GM18507 (cell line): ENCODE measurements around the gene INO80C.
"Not testable (repeated sequence)": the region's sequence is repeated elsewhere in the genome, so short reads cannot be mapped to it uniquely, and the experiment has no call there.

Experiments
- DNase-seq: peaks from one replicate; pipeline ENCODE4 v3.0.0; 2011; ENCODE audit warnings: low read depth; ENCODE audit not compliant: insufficient read length; ENCODE audit errors: extremely low spot score
- FAIRE-seq: peaks from 2 replicates; lab custom pipeline; 2011; peaks lifted over from hg19 to GRCh38; lab: Jason Lieb, UNC

INO80C gene

DNA sequence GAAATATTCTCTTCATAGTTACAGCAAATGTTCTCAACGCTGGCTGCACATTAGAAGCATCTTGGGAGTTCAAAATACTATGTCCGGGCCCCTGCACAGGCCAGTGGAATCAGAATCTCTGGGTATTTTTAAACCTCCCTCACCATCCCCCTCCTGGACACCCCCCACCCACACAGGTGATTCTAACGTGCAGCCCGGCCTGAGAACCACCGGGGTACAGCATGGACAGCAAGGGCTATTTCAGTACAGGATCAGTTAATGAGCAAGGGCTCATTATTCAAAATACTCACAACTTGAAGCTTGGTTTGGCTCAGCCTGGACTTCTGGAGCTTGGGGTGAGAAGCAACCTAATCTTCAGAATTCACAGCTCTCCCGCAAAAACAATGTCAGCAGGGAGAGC, 31.4 kb downstream of the INO80C start:
- FAIRE-seq: no peak
- DNase-seq: no peak

DNA sequence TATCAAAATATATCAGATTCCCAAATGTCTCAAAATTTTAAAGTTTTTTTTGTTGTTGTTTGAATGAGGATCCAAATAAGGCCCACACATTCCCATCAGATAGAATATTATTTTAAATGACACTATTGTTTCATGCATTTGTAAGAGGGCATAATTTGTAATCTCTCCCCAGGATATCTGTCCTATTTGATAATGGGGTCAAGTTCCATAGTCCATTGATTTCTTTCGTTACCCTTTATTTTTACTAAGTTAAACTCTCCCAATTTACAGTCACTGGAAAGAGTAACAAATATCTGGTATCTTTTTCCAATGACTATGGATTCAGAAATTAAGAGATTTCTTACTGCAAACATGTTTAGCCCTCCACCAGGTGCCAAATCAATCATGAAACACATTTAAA, 32.4 kb downstream of the INO80C start:
- DNase-seq (no peak), FAIRE-seq (no peak)

DNA sequence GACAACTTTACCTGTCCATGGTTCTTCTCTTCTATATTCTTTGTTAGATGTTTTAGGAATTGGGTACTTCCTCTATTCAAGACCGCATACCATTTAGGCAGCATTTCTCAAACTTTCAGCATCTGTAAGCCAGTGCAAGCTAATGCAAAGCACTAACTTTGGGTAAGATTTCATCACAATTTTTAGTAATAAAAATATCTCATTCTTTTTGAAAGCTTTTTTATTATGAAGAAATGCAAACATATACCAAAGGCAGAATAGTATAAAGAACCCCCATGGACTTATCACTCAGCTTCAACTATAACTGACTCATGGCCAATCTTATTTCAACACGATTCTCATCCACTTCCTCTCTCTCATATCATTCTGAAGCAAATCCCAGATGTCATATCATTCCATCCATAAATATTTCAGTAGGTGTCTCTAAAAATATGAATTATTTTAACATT, 32.9 kb downstream of the INO80C start:
- no peak for DNase-seq
- FAIRE-seq: no peak

DNA sequence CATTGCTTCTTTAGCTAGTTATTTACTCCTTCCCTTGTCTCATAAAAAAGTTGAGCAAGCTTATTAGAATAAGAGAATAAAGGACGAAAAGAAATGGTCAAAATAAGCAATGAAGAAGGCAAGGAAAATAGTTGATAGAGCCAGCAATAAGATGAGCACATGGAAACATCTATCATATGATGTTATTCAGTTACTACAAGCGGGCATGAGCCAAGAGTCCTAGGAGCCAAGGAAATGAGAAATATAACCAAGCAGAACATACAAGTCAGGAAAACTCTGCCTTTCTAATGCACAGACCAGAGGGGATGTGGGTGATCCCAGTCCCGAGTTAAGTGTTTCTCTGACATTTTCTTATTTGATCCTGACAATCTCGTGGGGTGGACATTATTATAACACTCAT, 33.9 kb downstream of the INO80C start:
- DNase-seq: no peak
- FAIRE-seq: no peak

DNA sequence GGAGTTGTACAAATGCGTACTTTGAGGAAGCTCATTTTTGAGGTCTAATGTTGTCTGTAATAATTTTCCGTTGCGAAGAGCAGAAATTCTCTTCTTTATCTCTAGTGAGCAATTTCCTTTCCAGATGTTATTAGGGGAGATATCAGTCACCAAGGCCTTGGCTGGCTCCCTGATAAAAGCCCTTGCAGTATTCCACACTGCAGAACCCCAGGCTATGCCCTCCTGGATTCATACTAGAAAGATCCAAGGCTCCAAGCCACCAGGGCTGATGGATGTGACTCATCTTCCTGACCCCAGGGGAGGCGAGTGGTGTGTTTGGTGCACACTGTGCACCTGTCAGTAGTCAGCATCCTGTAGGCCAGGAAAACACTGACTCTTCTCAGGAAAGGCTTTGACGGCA, 34.7 kb downstream of the INO80C start:
- DNase-seq: no peak
- no peak for FAIRE-seq

DNA sequence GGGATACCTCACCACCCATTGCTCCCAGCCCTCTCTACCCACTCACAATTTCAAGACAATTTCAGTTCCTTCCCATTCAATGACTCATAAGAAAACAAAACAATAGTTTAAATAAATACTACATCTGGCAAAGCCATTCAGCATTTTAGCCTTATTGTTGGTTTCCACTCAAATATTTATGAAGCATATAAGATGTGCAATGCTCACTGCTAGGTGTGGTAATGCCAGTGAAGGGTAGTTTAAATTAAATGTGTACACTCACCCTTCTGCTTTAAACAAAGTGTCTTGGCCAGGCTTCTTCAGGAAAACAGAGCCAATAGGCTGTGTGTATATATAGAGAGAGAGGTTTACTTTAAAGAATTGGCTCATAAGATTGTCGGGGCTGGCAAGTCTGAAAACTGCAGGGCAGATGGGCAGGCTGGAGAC, 37.0 kb downstream of the INO80C start:
- DNase-seq (no peak), FAIRE-seq (no peak)

DNA sequence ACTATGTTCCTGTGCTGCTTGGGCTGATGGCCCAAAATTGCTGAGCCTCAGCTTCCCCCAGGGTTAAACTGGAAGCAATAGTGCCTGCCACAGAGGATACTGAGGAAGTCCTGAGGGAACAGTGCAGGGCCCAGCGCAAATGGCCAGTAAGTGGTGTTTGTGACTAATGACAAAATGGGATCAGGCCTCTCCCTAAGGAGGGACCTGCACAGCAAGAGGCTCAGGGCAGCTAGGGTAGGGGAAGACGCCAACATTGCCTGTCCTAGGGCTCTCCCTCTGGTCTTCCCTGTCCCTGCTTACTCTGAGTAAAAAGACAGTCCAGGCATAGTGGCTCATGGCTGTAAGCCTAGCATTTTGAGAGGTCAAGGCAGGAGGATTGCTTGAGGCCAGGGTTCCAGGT, 37.8 kb downstream of the INO80C start:
- FAIRE-seq (no peak), DNase-seq (no peak)

DNA sequence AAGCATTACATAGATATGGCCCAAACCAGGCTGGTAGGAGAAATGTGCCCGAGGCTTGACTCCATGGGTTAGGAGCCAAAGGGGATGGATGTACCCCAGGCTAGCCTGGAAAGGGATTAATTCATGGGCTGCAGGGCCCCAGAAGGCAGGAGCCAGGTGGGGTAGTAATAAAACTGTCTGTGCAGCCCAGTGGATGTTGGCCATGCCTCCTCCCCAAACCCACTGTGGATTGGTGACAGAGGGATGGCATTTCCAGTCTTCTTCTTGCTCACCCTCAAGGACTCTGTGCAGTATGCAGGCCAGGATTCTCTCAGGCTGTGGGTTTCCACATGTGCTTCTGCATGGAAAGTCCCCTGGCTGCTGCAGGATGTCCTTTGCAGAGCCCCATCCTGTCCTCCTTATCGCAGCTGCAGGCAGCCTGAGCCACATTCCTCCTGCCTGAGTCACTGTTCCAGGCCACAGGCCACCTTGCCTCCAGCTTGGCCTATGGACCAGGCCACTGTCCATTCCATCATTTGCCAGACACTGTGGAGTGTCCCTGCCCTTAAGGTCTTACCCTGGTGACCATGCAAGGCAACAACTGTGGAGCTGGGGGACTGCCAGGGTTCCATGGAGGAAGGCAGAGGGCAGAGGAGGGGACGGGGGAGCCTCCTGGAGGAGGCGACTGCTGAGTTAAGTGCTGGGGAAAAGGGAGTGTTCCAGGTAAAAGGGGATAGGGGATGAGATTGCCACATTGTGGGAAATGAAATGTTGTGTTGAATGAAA, 38.9 kb downstream of the INO80C start:
- no peak for FAIRE-seq
- DNase-seq: no peak

DNA sequence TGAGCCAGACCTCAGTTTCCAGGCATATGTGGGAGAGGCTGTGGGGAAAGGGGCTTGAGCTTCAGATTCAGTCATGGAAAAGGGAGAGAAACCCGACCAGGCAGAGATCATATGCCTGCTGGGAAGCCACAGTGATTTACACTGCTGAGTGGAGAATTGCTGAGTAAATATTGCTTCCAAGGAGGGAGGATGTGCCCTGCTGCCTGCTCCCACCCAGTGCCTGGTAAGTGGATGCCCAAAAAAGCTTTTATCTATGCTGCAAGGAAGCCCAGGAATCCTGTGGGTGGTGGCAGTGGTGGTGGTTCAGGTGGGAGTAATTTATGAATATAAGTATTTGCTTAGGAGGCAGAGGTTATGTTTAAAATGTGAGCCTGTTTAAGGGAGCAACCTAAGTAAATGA, 39.5 kb downstream of the INO80C start:
- FAIRE-seq: no peak

DNA sequence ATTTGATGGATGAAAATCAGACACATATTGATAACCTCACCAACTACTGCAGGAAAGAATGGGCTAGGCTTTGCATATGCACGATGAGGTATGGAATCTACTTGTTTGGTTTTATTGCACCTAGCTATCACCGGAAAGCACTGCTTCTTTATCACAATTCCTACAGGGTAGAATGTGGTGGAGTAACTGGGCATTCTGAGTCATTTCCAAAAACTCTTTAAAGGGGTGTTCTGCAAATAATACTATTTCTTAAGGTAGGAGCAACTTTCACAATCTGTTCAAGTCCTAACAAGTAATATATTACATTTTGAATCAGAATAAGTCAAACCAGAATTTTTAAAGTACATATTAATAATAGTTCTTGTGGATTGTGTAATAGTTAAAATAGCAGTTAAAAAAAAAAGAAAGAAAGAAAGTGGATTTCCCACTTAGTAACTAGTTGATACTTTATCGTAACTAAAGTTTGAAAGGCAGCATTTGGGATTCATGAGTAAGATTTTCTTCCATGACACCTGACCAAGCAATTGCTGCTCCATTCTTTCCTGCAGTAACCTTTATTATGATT, 40.5 kb downstream of the INO80C start:
- DNase-seq: no peak
- no peak for FAIRE-seq

More for the DNA sequence above, 39.5 kb downstream of the INO80C start:
- DNase-seq: no peak

DNA sequence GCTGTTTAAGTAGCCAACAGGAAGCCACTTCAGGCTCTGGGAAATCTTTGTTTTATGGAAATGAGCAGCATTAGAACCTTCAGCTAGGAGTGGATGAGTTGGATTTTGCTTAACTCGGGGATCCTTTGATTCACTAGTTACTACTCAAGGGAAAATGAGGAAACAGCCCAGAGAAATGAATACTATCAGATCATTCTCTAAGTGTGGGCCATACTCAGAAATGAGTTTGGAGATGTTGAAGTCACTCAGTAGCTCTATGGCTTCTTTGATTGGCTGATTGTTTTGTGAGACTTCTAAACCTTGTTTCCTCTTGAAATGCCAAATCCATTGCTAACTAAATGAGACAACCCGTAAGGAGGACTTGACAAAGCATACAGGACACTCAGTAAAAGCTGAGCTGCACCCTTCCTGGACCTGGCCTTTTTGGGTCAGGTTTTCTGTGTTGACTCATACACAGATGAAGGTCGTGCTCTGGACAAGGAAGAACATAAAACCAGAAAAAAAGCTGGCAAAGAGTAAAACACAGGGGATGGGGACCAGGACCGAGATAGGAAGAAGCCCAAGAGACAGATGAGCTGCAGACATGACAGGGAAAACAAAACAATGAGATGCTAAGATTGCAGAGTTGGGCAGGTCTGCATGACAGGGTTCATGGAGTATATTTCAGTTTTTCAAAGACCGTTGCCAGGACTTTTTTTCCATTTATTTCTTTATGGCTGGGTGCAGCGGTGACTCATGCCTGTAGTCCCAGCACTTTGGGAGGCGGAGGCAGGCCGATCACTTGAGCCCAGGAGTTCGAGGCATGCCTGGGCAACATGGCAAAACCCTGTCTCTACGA, 41.6 kb downstream of the INO80C start:
- DNase-seq (no peak), FAIRE-seq (no peak)

DNA sequence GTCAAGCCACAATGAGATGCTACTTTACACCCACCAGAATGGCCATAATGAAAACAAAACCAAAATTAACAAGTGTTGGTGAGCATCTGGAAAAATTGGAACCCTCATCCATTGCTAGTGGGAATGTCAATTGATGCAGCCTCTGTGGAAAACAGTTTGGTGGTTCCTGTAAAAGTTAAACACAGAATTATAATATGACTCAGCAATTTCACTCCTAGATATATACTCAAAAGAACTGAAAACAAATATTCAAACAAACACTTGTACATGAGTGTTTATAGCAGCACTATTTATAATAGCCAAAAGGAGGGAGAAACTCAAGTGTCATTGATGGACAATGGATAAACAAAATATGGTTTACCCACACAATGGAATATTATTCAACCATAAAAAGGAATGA, 43.0 kb downstream of the INO80C start:
- FAIRE-seq: peak; percentile 56
- DNase-seq: no peak

DNA sequence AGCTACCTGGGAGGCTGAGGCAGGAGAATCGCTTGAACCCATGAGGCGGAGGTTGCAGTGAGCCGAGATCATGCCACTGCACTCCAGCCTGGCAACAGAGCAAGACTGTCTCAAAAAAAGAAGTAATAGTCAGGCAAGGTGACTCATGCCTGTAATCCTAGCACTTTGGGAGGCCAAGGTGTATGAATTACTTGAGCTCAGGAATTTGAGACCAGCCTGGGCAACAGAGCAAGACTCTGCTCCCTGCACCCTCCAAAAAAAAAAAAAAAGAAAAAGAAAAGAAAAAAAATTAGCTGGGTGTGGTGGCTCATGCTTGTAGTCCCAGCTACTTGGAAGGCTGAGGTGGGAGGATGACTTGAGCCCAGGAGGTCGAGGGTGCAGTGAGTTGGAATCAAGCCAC, 44.7 kb downstream of the INO80C start:
- DNase-seq, FAIRE-seq: not testable (repeated sequence)

DNA sequence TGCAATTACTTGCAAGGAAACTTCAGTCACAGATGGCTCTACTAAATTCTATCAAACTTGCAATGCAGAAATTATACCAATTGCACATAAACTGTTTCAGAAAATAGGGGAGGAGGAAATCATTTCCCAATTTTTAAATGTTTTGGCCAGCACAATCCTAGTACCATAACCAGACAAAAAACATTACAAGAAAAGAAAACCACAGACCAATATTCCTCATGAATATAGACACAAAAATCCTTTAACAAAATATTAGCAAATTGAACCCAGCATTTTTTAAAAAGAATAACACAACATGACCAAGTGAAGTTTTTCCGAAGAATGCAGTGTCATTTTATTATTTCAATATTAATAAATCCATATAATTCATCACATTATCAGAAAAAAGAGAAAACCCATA, 45.8 kb downstream of the INO80C start:
- DNase-seq: no peak
- FAIRE-seq: no peak

DNA sequence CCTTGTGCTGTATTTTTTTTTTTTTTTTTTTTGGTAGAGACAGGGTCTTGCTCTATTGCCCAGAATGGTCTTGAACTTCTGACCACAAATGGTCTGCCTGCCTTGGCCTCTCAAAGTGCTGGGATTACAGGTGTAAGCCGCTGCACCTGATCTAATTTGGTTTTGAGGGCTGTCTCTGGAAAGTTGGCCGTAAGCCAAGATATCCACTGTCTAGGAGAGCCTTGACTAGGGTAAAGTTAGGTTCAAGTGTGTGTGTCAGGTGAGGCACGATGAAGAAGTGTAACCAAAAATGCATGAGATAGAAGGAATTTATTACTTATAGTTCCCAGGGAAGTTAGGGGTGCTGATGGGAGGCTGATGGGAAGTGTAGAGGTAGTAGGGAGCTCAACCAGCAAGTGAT, 46.7 kb downstream of the INO80C start:
- DNase-seq: no peak
- no peak for FAIRE-seq

DNA sequence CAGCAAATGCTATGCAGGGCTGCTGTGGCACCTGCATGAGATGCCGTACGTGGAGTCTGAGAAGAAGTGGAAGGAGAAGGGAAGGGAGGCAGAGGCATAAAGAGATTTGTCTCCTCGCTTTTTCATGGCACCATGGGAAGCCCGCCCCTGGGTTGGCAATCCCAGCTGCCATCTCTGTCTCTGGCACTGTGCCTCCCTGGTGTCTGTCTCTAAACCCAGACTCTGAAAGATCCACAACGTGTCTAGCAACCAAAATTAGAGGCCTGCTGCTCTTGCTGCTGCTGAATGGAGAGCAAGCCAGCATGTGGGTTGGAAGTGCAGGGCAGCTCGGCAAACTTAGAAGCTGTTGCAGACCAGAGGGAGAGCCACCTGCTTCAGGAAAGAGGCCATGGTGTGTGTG, 53.1 kb downstream of the INO80C start:
- DNase-seq (no peak), FAIRE-seq (no peak)

DNA sequence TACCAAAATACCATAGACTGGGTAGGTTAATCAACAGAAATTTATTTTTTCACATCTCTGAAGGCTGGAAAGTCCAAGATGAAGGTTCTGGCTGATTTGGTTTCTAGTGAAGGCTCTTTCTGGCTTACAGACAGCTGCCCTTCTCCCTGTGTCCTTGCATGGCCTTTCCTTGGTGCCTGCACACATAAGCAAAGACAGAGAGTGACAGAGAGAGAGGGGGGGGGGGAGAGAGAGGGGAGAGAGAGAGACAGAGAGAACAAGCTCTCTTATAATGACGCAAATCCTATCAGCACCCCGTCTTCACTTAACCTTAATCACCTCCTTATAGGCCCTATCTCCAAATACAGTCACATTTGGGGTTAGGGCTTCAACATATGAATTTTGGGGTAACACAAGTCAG, 53.9 kb downstream of the INO80C start:
- no peak for DNase-seq
- no peak for FAIRE-seq

DNA sequence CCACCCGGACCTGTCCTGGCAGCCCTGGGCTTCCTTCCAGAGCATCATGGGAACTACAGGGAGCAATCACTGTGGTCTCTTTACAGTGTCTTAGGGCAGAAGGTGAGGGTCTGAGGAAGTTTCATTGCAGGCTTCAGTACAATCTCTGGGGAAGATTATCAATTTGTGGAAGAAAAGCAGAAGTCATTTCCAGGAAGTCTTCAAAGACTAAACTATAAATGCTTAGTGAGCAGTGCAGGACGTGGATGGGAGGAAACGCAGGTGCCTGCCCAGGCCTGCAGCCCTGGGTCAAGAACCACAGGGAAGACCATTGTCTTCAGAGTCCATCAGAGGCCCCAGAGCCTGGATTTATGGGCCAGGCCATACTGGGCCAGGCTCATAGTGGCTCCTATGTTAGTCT, 54.3 kb downstream of the INO80C start:
- DNase-seq (no peak), FAIRE-seq (peak; percentile 18)

DNA sequence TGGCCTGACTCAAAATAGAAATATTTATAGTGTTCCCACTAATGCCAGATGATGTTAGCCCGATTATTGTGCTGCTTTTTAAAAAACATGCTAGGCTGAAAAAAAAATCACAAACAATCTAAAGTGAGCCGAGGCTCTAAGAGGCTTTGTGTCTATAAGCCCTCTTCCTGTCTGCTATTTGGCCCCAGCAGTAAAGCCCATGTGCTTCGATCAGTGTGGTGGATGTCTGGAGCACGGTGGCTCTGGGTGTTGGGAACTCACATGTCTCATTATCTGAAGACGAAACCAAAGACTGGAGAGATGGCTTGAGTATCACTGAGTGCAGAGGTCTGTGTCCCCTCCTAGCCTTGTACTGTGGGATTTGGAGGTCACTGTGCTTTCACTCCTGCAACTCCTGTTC, 55.1 kb downstream of the INO80C start:
- DNase-seq (no peak), FAIRE-seq (no peak)

DNA sequence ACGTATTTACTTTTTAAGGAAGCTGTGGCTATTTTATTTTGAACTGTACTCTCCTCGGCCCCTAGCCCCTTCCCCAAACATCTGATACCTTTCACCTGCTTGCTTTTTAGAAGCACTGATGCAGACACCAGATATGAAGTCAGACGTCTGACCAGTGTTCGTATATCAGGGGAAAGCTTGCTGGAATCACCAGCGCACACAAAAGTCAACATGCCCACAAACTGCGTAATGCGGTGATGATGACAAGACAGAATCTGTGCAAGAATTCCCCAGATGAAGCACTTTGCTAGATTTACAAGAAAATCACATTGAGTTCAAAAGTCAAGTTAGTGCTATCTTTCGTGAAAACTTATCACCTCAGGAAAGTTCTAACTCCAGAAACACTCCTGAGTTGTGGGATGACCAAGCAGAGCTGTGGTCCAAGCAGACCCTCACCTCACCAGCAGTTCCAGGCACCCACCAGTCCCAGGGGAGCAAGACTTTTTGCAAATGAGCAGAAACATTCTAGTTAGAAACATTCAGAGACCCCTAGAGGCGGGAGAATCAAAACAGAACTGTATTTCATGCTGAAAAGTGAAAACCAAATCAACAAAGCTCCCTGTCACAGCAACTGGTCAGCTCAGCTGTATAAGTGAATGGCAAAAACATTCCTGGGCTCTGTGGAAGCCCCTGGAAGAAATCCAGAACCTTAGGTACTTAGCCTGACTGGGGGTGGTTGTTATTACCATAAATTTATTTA, 55.7 kb downstream of the INO80C start:
- FAIRE-seq (no peak), DNase-seq (no peak)
